Duodenal mucosa (tissue), 2 donors: ENCODE results near the gene LY6G5B.
A peak's percentile ranks its signal among the peaks of the same experiment; 100 is the strongest.

Experiments
- H3K27ac ChIP-seq: one replicate; pipeline ENCODE4 v1.7.0; 2013; ENCODE audit warnings: low read depth, low read length
- H3K27me3 ChIP-seq, 2 donors: one replicate each; pipeline ENCODE4 v1.7.0; 2013; ENCODE audit warnings: low read length in 2 of 2, control low read depth in 1 of 2; ENCODE audit not compliant: insufficient read depth in 2 of 2, control insufficient read depth in 1 of 2
- H3K36me3 ChIP-seq, 2 donors: one replicate each; pipeline ENCODE4 v1.7.0; 2013; ENCODE audit warnings: low read length in 2 of 2, control low read depth in 1 of 2; ENCODE audit not compliant: insufficient read depth in 2 of 2, control insufficient read depth in 1 of 2
- H3K4me1 ChIP-seq, 2 donors: one replicate each; pipeline ENCODE4 v1.7.0; 2013; ENCODE audit warnings: low read length in 2 of 2, control low read depth in 1 of 2; ENCODE audit not compliant: insufficient read depth in 2 of 2, control insufficient read depth in 1 of 2
- H3K4me3 ChIP-seq, 2 donors: one replicate each; pipeline ENCODE4 v1.7.0; 2013; ENCODE audit warnings: low read length in 2 of 2, low read depth in 1 of 2
- H3K9ac ChIP-seq, 2 donors: one replicate each; pipeline ENCODE4 v1.7.0; 2013; ENCODE audit warnings: low read length in 2 of 2, low read depth in 1 of 2
- H3K9me3 ChIP-seq, 2 donors: one replicate each; pipeline ENCODE4 v1.7.0; 2013; ENCODE audit warnings: low read length in 2 of 2, control low read depth in 1 of 2; ENCODE audit not compliant: control insufficient read depth in 1 of 2

Gene LY6G5B

DNA sequence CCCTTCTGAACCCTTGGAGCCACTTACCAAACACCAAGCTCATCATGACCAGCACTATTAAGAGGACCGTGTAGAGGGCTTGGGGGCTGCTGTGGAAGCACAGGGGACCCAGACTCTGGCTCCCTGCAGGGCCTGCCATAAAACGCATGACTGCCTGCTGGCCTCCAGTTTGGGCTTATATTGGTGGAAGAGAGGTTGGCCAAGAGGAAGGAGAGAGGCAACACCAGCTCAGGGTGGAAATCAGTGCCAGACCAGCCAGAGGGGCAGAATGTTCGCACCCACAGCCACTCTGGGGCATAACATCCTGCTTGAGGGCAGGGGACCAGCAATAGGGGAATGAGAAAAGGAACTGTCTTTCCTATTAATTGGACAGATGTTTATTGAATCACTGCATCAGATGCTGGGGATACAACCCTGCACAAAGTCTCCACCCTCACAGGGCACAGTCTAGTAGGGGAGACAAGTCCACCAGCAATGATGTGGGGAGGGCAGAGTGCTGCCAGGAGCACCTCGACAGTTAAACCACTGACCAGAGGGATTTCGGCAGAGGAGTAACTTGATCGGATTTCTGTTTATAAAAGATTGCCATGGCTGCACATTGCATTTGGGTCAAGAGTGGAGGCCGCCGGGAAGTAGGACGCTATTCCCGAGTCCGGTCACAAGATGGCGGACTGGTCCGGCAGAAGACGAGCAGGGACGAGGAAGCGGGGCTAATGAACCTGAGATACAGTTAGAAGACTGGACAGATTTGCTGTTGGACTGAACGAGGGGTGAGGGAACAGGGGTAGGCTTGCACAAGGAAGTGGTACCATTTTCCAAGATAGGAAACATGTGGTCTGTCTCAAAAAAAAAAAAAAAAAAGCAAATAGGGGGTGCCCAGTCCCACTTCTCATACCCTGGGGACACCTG lies 10.7 kb downstream of the LY6G5B start, which contains the start of gene LY6G5C:
TSS of gene LY6G5C (minus strand) at position 842 of the 909 bp plus-strand sequence. CDS start at position 148, 694 bp downstream.
- peak within 1 kb of the TSS; percentile 66 to 75 for H3K4me3 ChIP-seq
- peak within 1 kb of the TSS; percentile 63 for H3K27ac ChIP-seq
- H3K27me3 ChIP-seq: no peaks in the 10 kb centered on the region
- peaks cover 3 to 6% of the 10 kb centered on the region in 2 donors for H3K36me3 ChIP-seq
- no peaks in the 10 kb centered on the region for H3K9me3 ChIP-seq
- peak within 1 kb of the TSS; percentile 62 to 89 for H3K9ac ChIP-seq
- H3K4me1 ChIP-seq: peaks cover 11 to 16% of the 10 kb centered on the region in 2 donors

DNA sequence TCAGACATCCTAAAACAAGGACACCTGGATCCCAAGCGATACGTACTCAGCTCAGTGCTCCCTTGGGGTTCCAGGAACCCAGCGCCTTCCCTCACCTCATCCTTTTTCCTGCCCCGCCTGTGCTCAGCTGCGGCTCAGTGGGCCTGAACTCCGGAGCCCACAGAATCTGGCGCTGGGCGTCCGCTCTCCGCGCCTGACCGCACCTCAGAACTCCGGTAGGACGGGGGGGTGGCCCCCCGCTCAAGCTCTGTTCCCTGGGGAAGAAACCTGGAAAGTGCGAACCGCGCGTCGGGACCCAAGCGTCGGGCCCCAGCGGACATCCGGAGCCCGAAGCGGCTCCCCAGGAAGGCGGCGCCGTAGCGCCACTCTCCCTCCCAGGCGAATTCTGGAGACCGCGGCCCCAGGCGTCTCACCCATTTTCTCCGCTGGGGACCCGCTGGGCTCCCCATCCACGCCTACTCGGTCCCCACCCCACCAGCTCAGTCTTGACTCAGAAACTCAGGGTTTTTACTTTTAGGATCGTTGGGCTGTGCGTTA lies 11.4 kb downstream of the LY6G5B start:
- H3K9me3 ChIP-seq: no peaks in the 10 kb centered on the region
- H3K27ac ChIP-seq: peak overlapping the region; percentile 63
- H3K4me3 ChIP-seq: peak overlapping the region; percentile 66 to 75
- peaks cover 11 to 16% of the 10 kb centered on the region in 2 donors for H3K4me1 ChIP-seq
- no peaks in the 10 kb centered on the region for H3K27me3 ChIP-seq
- H3K36me3 ChIP-seq: peaks cover 5 to 10% of the 10 kb centered on the region in 2 donors
- H3K9ac ChIP-seq: peak overlapping the region; percentile 62 to 89

DNA sequence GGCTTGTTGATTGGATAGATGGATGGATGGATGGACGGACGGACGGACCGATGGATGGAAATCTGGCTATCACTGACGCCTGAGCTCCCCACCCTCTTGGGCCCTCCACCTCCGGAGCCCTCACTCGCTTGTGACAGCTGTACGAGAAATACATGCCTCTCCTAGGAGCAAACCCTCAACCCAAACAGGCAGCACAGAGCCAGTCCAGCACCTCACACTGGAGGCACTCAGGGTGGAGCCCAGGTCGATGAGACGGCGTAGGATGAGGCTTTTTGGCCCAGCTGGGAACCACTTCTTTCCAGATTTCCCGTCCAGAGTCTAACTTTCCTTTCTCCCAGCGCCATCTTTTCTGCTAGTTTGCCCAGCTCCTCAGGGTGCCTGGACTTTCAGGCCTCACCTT lies 13.8 kb downstream of the LY6G5B start:
- H3K27me3 ChIP-seq: no peaks in the 10 kb centered on the region
- H3K9me3 ChIP-seq: no peaks in the 10 kb centered on the region
- H3K27ac ChIP-seq: peak overlapping the region; percentile 65
- peak overlapping the region; percentile 8 to 48 for H3K9ac ChIP-seq
- H3K4me1 ChIP-seq: peaks cover 11 to 16% of the 10 kb centered on the region in 2 donors
- peak overlapping the region; percentile 47 to 59 for H3K4me3 ChIP-seq
- peaks cover 22 to 34% of the 10 kb centered on the region in 2 donors for H3K36me3 ChIP-seq

DNA sequence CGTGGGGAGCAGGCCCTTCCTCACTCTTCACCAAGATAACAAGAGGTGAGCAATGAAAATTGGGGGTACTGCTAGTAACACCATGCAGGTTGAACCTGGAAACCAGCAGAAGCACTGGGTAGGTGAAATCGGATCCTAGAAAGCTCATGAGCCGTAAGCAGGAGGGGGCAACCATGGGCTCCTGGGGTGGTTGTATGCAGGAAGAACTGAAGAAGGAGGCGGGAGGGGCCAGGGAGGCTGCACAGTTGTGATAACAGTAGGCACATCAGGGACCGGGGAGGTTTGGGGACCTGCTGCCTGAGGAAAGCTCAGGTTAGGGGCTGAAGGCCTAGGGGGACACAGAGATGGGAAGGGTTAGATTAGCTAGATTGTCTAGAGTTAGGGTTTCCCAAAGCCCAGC lies 16.7 kb downstream of the LY6G5B start:
- Histone ChIP-seq H3K9me3 (no peaks in the 10 kb centered on the region), H3K4me1 (peaks cover 20 to 27% of the 10 kb centered on the region in 2 donors), H3K36me3 (peaks cover 41 to 54% of the 10 kb centered on the region in 2 donors), H3K4me3 (no peak overlapping the region), H3K27me3 (no peaks in the 10 kb centered on the region), H3K9ac (no peak overlapping the region), H3K27ac (no peak overlapping the region)

DNA sequence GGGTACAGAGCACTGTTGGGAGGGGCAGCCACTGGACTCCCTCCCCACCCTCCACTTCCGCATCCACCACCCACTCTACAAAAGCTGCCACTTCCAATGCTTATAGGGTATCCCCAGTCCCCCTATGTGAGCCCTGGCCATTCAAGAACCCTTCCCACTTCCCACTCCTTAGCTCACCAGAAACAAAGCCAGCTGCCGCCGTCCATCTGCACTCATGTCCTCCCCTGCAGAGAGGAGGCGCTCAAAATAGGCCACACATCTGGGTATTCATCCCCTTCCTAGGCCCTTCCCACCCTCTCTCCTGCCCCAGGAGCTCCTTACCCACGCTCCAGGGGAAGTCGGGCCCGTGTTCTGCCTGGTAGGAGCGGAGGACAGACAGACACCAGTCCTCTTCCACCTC lies 17.5 kb downstream of the LY6G5B start:
- Histone ChIP-seq H3K36me3 (peaks cover 46 to 62% of the 10 kb centered on the region in 2 donors), H3K9ac (no peak overlapping the region), H3K27ac (no peak overlapping the region), H3K9me3 (no peaks in the 10 kb centered on the region), H3K27me3 (no peaks in the 10 kb centered on the region), H3K4me3 (no peak overlapping the region), H3K4me1 (peaks cover 16 to 26% of the 10 kb centered on the region in 2 donors)

DNA sequence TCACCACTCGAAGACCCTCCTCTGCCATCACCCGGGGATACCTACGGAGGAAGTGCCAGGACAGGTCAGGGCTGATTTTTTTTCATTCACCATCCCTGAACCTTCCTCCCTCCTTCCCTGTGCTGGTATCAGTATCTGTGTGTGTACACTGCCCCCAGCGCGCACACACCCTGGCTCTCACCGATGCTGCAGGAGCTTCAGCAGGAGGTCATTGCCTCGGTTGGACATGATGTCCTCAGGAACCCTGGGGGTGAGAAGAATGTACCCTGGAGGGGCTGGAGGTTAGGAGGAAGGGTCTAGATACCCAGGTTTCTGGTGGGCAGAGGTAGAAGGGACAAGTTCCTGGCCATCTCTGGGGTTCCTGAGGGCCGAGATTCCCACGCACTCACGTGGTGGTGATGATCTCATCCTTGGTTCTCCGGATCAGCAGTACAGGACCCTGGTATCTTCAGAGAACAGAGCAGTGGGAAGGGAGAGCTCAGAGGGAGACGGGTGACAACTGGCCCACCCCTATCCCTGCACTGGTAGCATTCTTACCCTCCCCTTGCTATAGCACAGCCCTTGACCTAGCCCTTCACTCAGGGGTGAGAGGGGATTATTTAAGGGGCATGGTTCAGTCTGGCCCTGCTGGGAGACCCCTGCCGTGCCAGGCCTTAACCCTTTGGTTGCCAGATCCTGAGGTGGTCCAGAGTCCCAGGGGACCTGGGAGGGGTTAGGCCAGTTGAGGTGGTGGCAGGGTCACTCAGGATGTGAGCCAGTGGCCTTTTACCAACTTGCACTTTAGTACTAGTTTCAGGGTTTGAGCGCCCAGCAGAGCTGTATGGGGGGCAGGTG lies 18.3 kb downstream of the LY6G5B start:
- H3K4me3 ChIP-seq: no peak overlapping the region
- no peak overlapping the region for H3K27ac ChIP-seq
- no peaks in the 10 kb centered on the region for H3K9me3 ChIP-seq
- no peaks in the 10 kb centered on the region for H3K27me3 ChIP-seq
- peaks cover 52 to 68% of the 10 kb centered on the region in 2 donors for H3K36me3 ChIP-seq
- H3K4me1 ChIP-seq: peaks cover 16 to 26% of the 10 kb centered on the region in 2 donors
- no peak overlapping the region for H3K9ac ChIP-seq

DNA sequence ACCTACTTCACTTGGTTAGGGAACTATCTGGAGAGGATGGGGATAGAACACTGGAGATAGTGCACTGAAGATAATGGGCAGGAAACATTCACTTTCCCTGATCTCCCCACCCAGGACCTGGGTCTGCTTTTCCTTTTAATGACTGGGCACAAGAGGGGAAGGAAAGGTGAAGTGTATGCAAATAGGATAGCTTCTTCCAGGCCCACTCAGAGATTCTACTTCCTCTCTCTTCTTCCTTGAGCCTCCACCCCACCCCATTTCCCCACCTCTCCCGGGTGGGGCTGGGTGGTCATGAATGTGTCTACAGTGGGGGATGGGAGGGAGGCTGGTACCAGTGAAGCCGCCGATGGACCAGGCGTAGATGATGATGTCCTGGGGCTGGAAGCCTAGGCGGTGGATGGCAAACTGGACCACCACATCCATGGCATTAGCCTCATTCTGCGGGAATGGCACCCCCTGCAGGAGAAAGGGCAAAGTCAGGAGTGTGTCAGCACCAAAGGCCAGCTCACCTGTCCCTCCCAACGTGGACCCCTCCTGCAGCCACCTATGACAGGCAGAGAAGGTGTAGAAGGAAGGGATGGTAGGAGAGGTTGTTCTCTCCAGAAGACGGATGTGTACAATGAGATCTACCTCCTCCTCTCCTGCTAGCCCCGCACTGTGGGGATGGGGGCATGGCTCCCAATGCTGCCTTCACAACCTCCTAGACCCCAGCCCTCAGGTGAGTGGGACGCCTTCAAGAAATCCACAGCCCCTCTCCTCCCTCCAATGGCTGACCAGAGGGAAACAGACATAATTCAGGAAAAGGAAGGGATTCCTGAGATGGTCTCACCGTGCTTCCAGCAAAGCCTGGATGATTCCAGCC lies 19.7 kb downstream of the LY6G5B start:
- peak overlapping the region in 1 of 2 donors; percentile 5 for H3K9ac ChIP-seq
- H3K36me3 ChIP-seq: peaks cover 60 to 81% of the 10 kb centered on the region in 2 donors
- peak overlapping the region; percentile 33 for H3K27ac ChIP-seq

DNA sequence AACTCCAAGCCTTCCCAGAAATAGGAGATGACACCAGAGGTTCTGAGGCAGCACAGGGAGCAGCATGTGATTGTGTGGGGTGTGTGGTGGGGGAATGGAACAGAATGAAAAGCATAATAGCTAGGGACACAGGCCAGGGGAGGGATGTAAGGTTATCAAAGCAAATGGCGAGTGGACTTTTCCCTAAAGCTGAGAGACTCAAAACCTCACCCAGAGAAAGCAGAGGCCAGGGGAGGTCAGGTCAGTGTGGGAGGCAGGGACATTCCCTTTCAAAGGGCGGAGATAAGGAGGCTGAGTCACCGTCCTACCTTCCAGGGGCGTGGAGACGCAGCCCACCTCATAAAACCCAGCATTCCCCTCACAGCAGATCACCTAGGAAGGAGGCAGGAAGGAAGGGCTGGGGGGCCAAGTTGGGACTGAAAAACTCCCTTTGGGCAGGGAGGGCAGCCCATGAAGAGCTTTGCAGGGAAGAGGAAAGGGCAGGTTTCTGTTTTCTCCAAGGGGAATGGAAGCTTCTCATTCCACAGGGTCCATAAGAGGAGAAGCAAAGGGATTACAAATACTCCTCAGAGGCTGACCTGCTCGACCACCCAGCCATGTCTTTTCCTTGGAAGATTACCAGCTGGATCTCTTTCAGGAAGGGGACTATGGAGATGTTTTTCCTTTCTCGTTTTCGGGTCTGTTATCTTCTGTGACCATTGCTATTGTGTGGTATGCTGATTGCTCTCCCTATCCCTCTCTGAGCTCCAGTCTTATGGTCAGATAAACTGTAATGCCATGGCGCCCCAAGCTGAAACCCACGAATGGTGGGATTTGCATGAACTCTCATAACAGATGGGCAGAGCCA lies 20.7 kb downstream of the LY6G5B start:
- Histone ChIP-seq H3K4me3 (peak overlapping the region in 1 of 2 donors; percentile 8), H3K36me3 (peaks cover 65 to 87% of the 10 kb centered on the region in 2 donors), H3K4me1 (peaks cover 16 to 19% of the 10 kb centered on the region in 2 donors), H3K27me3 (no peaks in the 10 kb centered on the region), H3K27ac (peak overlapping the region; percentile 58), H3K9ac (peak overlapping the region in 1 of 2 donors; percentile 28), H3K9me3 (no peaks in the 10 kb centered on the region)

More for the DNA sequence above, 19.7 kb downstream of the LY6G5B start:
- peak overlapping the region in 1 of 2 donors; percentile 8 for H3K4me3 ChIP-seq
- H3K4me1 ChIP-seq: peaks cover 16 to 19% of the 10 kb centered on the region in 2 donors
- no peaks in the 10 kb centered on the region for H3K27me3 ChIP-seq
- H3K9me3 ChIP-seq: no peaks in the 10 kb centered on the region
